Endothelial cell of umbilical vein (primary cell): ENCODE data around the gene LEP. TPM values are rescaled to one million over a fixed set of nuclear protein-coding genes. Genes with fewer than 3 reads are reported as not detected.

Experiments
- BruUV-seq: library from RNA; stranded (reverse); fragments of 400-500 nt; replicated peaks from 2 replicates; lab custom pipeline; 2021; lab: Mats Ljungman, UMichigan
- CTCF ChIA-PET: fragments of 300-600, 350-600 bp; sonication (Branson Sonifier 250); formaldehyde crosslinking; loops from one replicate; lab custom pipeline; 2021; ENCODE audit warnings: antibody characterized with exemption, inconsistent platforms; lab: Charles Lee
- POLR2A ChIA-PET: fragments of 300-600, 350-600 bp; sonication (Branson Sonifier 250); formaldehyde crosslinking; loops from one replicate; lab custom pipeline; 2021; ENCODE audit warnings: antibody characterized with exemption, inconsistent platforms; lab: Charles Lee
- DNase-seq: peaks from one replicate; pipeline ENCODE4 v3.0.0-alpha.2; 2011; ENCODE audit warnings: low read depth, low spot score
- FAIRE-seq: peaks from 2 replicates; lab custom pipeline; 2011; peaks lifted over from hg19 to GRCh38; lab: Jason Lieb, UNC
- H2AFZ ChIP-seq: 2 replicates; pipeline ENCODE4 v1.6.0; 2012; ENCODE audit warnings: low read depth, low read length, control low read depth, inconsistent platforms
- H3K27ac ChIP-seq: 2 replicates; pipeline ENCODE4 v1.5.1; 2011; ENCODE audit warnings: low read depth, mild to moderate bottlenecking, control low read depth, low read length, moderate library complexity; ENCODE audit not compliant: insufficient read depth
- H3K27me3 ChIP-seq, 2 experiments: 2 replicates each; pipeline versions ENCODE4 v1.6.0 to v1.6.1; 2011; ENCODE audit warnings: low read length in 2 of 2, mixed read lengths in 1 of 2; ENCODE audit not compliant: control insufficient read depth in 2 of 2, insufficient read depth in 2 of 2
- H3K36me3 ChIP-seq, 2 experiments: 2 replicates in 1 of 2; 3 replicates in 1 of 2; pipeline ENCODE4 v1.5.1; 2011; ENCODE audit warnings: low read length in 2 of 2, mild to moderate bottlenecking in 1 of 2, moderate library complexity in 1 of 2; ENCODE audit not compliant: control insufficient read depth in 2 of 2, insufficient read depth in 2 of 2; ENCODE audit errors: extremely low read depth in 1 of 2
- H3K4me1 ChIP-seq: 3 replicates; pipeline ENCODE4 v1.5.1; 2011; ENCODE audit warnings: mild to moderate bottlenecking, low read length; ENCODE audit not compliant: control insufficient read depth, insufficient read depth; ENCODE audit errors: extremely low read depth
- H3K4me2 ChIP-seq: 2 replicates; pipeline ENCODE4 v1.6.1; 2011; ENCODE audit warnings: low read length, control low read depth, mixed read lengths; ENCODE audit not compliant: insufficient read depth
- H3K4me3 ChIP-seq, 3 experiments: fragments of 200-600 bp in 1 of 3; sonication (generic), shearing (Covaris generic) in 1 of 3; replicated peaks in 1 of 3; 2 replicates each; pipeline ENCODE4 v1.5.1; 2011 to 2016; ENCODE audit warnings: control low read depth in 3 of 3, low read length in 3 of 3, mild to moderate bottlenecking in 2 of 3, inconsistent platforms in 1 of 3, low read depth in 1 of 3, moderate library complexity in 1 of 3; ENCODE audit not compliant: insufficient read depth in 1 of 3
- H3K79me2 ChIP-seq: 2 replicates; pipeline ENCODE4 v1.6.0; 2012; ENCODE audit warnings: low read length, inconsistent platforms; ENCODE audit not compliant: control insufficient read depth, insufficient read depth
- H3K9ac ChIP-seq: replicated peaks from 2 replicates; pipeline ENCODE3; 2011; ENCODE audit warnings: low read length, control low read depth; ENCODE audit not compliant: insufficient read depth; ENCODE audit errors: extremely low read depth
- H3K9me1 ChIP-seq: replicated peaks from 3 replicates; pipeline ENCODE4 v1.6.0; 2011; ENCODE audit warnings: mild to moderate bottlenecking, low read length; ENCODE audit not compliant: control insufficient read depth, insufficient read depth; ENCODE audit errors: extremely low read depth
- H3K9me3 ChIP-seq: replicated peaks from 2 replicates; pipeline ENCODE4 v1.5.1; 2012; ENCODE audit warnings: low read length, inconsistent platforms; ENCODE audit not compliant: control insufficient read depth, insufficient read depth
- H4K20me1 ChIP-seq: replicated peaks from 2 replicates; pipeline ENCODE3; 2011; ENCODE audit warnings: mild to moderate bottlenecking, low read length; ENCODE audit not compliant: control insufficient read depth, insufficient read depth; ENCODE audit errors: extremely low read depth
- EZH2 ChIP-seq: IDR thresholded peaks from 2 replicates; pipeline ENCODE4 v1.6.1; 2012; ENCODE audit warnings: borderline replicate concordance, low read depth, mild to moderate bottlenecking, moderate library complexity, low read length, inconsistent platforms; ENCODE audit not compliant: severe bottlenecking
- FOS ChIP-seq: IDR thresholded peaks from 2 replicates; pipeline ENCODE4 v1.6.1; 2011; ENCODE audit warnings: mild to moderate bottlenecking, low read length, moderate library complexity, borderline replicate concordance; ENCODE audit not compliant: insufficient read depth
- MYC ChIP-seq: IDR thresholded peaks from one replicate; pipeline ENCODE4 v1.6.1; 2011; ENCODE audit warnings: mild to moderate bottlenecking, low read depth, low read length
- POLR2AphosphoS5 ChIP-seq: IDR thresholded peaks from 2 replicates; pipeline ENCODE4 v1.6.1; 2012; ENCODE audit warnings: low read depth, mild to moderate bottlenecking, control low read depth, low read length, moderate library complexity; ENCODE audit not compliant: insufficient read depth
- dilution Hi-C: fragments of 300-500 bp; cut with MboI; formaldehyde crosslinking; loops from one replicate; pipeline ENCODE4 v1.15.0; 2019; ENCODE audit warnings: low sequenced_read_pairs; ENCODE audit not compliant: extremely low pct_ligation_motif_present
- intact Hi-C: fragments of 100-400 bp; cut with micrococcal nuclease; formaldehyde crosslinking; loops from one replicate; pipeline ENCODE4 v1.10.0; 2022
- polyA plus RNA-seq, 4 experiments: library from polyadenylated mRNA; depleted of rRNA in 3 of 4; stranded (reverse) in 3 of 4; unstranded in 1 of 4; fragments of >200 nt; gene quantifications; 2 replicates each; pipeline versions ENCODE4 v1.2.1 to v1.2.3, GENCODE V29; 2011 to 2012; ENCODE audit warnings: missing spikeins in 1 of 4
- total RNA-seq: library from RNA; stranded (reverse); gene quantifications from 2 replicates; pipeline ENCODE4 v1.2.3, GENCODE V29; 2021
- TF ChIP-seq, protein P1 (sequence below): IDR thresholded peaks from 2 replicates; pipeline ENCODE4 v1.6.1; 2011; ENCODE audit not compliant: insufficient read depth, insufficient read length
- TF ChIP-seq, protein P2 (sequence below), 2 donors: IDR thresholded peaks; 1 replicate in 1 of 2; 2 replicates in 1 of 2; pipeline ENCODE4 v1.5.1; 2011; ENCODE audit warnings: low read length in 2 of 2, mild to moderate bottlenecking in 2 of 2, moderate library complexity in 2 of 2, control low read depth in 1 of 2, inconsistent platforms in 1 of 2, low read depth in 1 of 2; ENCODE audit not compliant: insufficient read depth in 1 of 2; ENCODE audit errors: extremely low read depth in 1 of 2

LEP gene
- total and polyA plus RNA-seq, 2 donors (not counting 3 experiments of a cell fraction or from before 2014, with no cell fraction given), result not detected

DNA sequence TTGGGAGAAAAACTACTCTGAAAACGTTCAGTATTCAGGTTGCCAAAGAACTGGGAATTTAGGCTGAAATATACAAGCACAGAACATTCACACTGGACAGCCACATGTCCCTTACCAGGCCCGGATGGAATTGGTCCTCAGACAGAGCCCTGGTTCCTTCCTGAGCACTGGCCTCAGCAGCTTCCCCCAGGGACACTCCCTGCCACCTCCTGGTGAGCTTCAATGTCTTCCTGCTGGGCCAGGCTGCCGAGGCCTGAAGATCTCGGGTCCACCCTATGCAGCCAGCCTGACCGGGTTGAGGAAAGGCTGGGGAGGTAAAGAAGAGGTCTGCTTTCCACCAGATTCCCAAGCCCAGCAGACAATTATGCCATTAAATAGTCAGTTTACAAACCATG is 24.8 kb downstream of the LEP start:
- no peaks in the 10 kb centered on the region for H3K9me3 ChIP-seq
- H3K27me3 ChIP-seq, result peaks cover 30 to 49% of the 10 kb centered on the region in 2 experiments
- intact Hi-C loops, result no loop called here
- no peak overlapping the region for H2AFZ ChIP-seq
- no peak overlapping the region for H3K4me2 ChIP-seq
- H3K9me1 ChIP-seq, result no peaks in the 10 kb centered on the region
- no peak for DNase-seq
- H3K79me2 ChIP-seq, result no peaks in the 10 kb centered on the region
- TF ChIP-seq MYC (no peak), FOS (no peak), EZH2 (no peak), POLR2AphosphoS5 (no peak)
- TF ChIP-seq, protein P1, sequence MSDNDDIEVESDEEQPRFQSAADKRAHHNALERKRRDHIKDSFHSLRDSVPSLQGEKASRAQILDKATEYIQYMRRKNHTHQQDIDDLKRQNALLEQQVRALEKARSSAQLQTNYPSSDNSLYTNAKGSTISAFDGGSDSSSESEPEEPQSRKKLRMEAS, result no peak
- TF ChIP-seq, protein P2, sequence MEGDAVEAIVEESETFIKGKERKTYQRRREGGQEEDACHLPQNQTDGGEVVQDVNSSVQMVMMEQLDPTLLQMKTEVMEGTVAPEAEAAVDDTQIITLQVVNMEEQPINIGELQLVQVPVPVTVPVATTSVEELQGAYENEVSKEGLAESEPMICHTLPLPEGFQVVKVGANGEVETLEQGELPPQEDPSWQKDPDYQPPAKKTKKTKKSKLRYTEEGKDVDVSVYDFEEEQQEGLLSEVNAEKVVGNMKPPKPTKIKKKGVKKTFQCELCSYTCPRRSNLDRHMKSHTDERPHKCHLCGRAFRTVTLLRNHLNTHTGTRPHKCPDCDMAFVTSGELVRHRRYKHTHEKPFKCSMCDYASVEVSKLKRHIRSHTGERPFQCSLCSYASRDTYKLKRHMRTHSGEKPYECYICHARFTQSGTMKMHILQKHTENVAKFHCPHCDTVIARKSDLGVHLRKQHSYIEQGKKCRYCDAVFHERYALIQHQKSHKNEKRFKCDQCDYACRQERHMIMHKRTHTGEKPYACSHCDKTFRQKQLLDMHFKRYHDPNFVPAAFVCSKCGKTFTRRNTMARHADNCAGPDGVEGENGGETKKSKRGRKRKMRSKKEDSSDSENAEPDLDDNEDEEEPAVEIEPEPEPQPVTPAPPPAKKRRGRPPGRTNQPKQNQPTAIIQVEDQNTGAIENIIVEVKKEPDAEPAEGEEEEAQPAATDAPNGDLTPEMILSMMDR (IDR thresholded peaks at IDR 0.05; ENCODE audit: extremely low read depth in 1 of 2, insufficient read depth in 1 of 2, low read depth in 1 of 2, low read length in 2 of 2), result no peak
- no peaks in the 10 kb centered on the region for H4K20me1 ChIP-seq
- ChIA-PET CTCF (no interaction called here), POLR2A (no interaction called here)
- no TSS peak for BruUV-seq
- H3K4me1 ChIP-seq, result no peaks in the 10 kb centered on the region
- H3K36me3 ChIP-seq, result no peaks in the 10 kb centered on the region
- H3K4me3 ChIP-seq, result no peak overlapping the region
- no peak overlapping the region for H3K27ac ChIP-seq
- dilution Hi-C loops, result no loop called here
- FAIRE-seq, result no peak
- H3K9ac ChIP-seq, result no peak overlapping the region
